ENCODE measurements around the gene AHDC1. TPM values are rescaled to one million over a fixed set of nuclear protein-coding genes. Genes with fewer than 3 reads are reported as not detected.
A peak's percentile ranks its signal among the peaks of the same experiment; 100 is the strongest.

AHDC1 gene
- total and polyA plus RNA-seq, 2 experiments from 2014 or later = 13.3 to 14.4 TPM

DNA sequence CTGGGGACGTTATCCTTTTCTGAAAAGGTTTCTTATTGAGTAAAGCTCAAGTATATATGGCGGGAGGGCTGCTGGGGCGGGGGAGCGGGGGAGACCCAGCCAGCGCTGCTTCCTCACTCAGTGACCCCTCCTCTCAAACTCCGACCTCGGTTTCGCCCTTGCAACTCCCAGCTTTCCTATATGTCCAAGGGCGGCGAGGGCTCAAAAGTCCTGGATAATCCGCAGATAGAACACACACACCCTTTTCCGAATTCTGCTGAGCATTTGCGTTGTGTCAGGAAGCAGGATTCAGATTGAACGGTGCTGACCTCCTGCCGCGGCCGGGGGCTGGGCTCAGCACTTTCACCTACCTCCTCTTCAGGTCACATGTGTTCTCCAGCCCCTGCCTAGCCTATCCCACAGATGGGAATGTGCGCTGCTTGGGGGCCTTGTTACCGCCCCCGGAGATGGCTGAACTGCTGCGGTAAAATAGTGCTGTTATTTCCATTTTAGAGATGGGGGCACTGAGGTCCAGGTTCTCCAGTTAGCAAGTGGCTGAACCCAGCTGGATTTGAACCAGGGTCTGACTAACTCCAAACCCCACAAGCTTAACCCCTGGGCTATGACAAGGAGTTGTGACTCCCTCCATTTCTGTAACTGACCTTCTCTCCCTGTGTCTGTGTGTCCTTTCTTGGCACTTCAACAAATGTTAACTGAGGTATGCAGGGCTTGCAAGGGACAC lies 795 bp upstream of the AHDC1 start:
- 16% methylated on average over 20 of the region's 21 CpGs for WGBS (ENCODE audit: low lambda C conversion rate, missing lambda C conversion rate)
- Histone ChIP-seq H3K4me2 (peak overlapping the region; percentile 99), H3K9me2 (replicated peaks; ENCODE audit: insufficient read depth) (no peaks in the 10 kb centered on the region), H3K27me3 (no peaks in the 10 kb centered on the region), H3K9me3 (ENCODE audit: low read depth) (no peaks in the 10 kb centered on the region), H3K36me3 (replicated peaks; ENCODE audit: insufficient read depth, low read depth) (no peaks in the 10 kb centered on the region), H4K20me1 (ENCODE audit: insufficient read depth, poor library complexity, severe bottlenecking) (peaks cover 31% of the 10 kb centered on the region), H3K79me2 (peaks cover 40% of the 10 kb centered on the region), H3K4me3 (peak overlapping the region; percentile 88), H2AFZ (peak overlapping the region; percentile 98), H3K4me1 (ENCODE audit: insufficient read depth) (peaks cover 46% of the 10 kb centered on the region), H3K27ac (no peak overlapping the region)
- TF ChIP-seq EZH2phosphoT487 (IDR thresholded peaks at IDR 0.05; ENCODE audit: low read depth, severe bottlenecking, unreplicated experiment) (no peak), EZH2 (IDR thresholded peaks at IDR 0.05; ENCODE audit: borderline replicate concordance) (no peak)
- TF ChIP-seq, protein P1, sequence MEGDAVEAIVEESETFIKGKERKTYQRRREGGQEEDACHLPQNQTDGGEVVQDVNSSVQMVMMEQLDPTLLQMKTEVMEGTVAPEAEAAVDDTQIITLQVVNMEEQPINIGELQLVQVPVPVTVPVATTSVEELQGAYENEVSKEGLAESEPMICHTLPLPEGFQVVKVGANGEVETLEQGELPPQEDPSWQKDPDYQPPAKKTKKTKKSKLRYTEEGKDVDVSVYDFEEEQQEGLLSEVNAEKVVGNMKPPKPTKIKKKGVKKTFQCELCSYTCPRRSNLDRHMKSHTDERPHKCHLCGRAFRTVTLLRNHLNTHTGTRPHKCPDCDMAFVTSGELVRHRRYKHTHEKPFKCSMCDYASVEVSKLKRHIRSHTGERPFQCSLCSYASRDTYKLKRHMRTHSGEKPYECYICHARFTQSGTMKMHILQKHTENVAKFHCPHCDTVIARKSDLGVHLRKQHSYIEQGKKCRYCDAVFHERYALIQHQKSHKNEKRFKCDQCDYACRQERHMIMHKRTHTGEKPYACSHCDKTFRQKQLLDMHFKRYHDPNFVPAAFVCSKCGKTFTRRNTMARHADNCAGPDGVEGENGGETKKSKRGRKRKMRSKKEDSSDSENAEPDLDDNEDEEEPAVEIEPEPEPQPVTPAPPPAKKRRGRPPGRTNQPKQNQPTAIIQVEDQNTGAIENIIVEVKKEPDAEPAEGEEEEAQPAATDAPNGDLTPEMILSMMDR (IDR thresholded peaks at IDR 0.05; ENCODE audit: poor library complexity) = no peak
- no peak for DNase-seq (ENCODE audit: low spot score)

DNA sequence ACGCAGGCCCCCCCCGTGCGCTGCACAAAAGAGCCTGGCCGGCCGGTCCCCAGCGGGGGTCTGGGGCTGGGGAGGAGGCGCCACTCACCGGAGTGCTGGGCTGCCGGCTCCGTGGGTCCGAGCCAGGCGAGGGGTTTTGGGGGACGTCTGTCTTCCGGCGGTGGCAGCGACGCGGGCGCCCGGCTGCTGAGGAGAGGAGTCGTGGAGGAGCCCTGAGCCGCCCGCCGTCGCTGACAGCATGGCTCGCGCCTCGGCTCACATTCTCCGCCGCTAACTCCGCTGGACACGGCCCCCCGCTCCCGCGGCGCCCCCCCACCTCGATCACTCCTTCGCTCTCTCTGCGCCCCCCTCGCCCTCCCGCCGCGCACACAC lies 649 bp downstream of the AHDC1 start:
- Histone ChIP-seq H3K4me2 (peak overlapping the region; percentile 99), H3K4me3 (peak overlapping the region; percentile 88), H4K20me1 (ENCODE audit: insufficient read depth, poor library complexity, severe bottlenecking) (peaks cover 46% of the 10 kb centered on the region), H3K36me3 (replicated peaks; ENCODE audit: insufficient read depth, low read depth) (no peaks in the 10 kb centered on the region), H3K79me2 (peaks cover 54% of the 10 kb centered on the region), H3K9me2 (replicated peaks; ENCODE audit: insufficient read depth) (no peaks in the 10 kb centered on the region), H3K4me1 (ENCODE audit: insufficient read depth) (peaks cover 61% of the 10 kb centered on the region), H3K27ac (peak overlapping the region; percentile 83), H3K9me3 (ENCODE audit: low read depth) (no peaks in the 10 kb centered on the region), H3K27me3 (no peaks in the 10 kb centered on the region), H2AFZ (peak overlapping the region; percentile 21)
- TF ChIP-seq EZH2 (IDR thresholded peaks at IDR 0.05; ENCODE audit: borderline replicate concordance) (no peak), EZH2phosphoT487 (IDR thresholded peaks at IDR 0.05; ENCODE audit: low read depth, severe bottlenecking, unreplicated experiment) (no peak)
- TF ChIP-seq, protein P1 (IDR thresholded peaks at IDR 0.05; ENCODE audit: poor library complexity) = no peak
- WGBS (ENCODE audit: low lambda C conversion rate, missing lambda C conversion rate) = 6% methylated on average over 20 of the region's 43 CpGs
- DNase-seq (ENCODE audit: low spot score) = peak; percentile 61

DNA sequence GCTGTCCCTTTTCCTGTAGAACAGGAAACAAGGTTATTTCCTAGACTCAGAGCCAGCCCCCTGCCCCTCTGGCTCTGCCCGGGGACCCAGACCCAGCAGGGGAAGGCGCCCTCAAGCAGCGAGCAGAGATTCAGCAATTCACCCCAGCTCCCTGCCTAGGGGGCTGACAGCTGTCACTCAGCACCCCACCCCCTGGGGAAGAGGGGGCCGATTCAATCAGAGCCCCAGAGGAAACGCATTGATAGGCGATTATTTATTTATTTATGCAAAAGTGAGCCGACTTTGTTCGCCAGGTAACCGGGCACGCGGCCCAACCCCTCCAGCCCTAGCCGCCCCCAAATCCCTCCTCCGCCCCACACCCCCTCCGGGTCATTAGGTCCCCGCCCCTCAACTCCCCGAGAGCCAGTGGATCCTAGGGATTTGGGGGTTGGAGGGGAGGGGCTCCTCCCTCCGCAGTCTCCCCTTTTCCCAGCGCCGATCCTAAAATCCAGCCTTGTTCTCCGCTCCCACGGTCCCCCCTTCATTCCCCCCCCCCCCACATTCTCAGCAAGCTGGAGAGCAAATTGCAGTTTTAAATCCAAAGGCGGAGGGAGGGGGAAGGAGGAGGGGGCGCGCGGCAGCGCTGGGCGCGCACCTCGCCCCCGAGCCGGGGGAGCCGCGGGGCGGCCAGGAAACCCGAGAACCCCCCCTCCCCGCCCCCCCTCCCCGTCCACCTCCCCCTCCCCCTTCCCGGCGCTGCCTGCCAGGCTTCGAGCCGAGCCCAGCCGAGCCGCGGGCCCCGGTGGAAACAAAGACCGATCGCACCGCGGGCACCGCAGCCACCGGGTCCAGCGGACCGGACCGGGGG lies 1.3 kb downstream of the AHDC1 start:
- peaks cover 52% of the 10 kb centered on the region for H4K20me1 ChIP-seq (ENCODE audit: insufficient read depth, poor library complexity, severe bottlenecking)
- DNase-seq (ENCODE audit: low spot score) = peak; percentile 82
- H3K4me1 ChIP-seq (ENCODE audit: insufficient read depth) = peaks cover 67% of the 10 kb centered on the region

More for the DNA sequence above, 1.3 kb downstream of the AHDC1 start:
- Histone ChIP-seq H3K4me3 (peak overlapping the region; percentile 88), H3K4me2 (peak overlapping the region; percentile 99), H3K36me3 (replicated peaks; ENCODE audit: insufficient read depth, low read depth) (no peaks in the 10 kb centered on the region), H3K9me3 (ENCODE audit: low read depth) (no peaks in the 10 kb centered on the region), H3K9me2 (replicated peaks; ENCODE audit: insufficient read depth) (no peaks in the 10 kb centered on the region), H3K79me2 (peaks cover 60% of the 10 kb centered on the region), H3K27ac (peak overlapping the region; percentile 83), H2AFZ (peak overlapping the region; percentile 21), H3K27me3 (no peaks in the 10 kb centered on the region)
- TF ChIP-seq, protein P1 (IDR thresholded peaks at IDR 0.05; ENCODE audit: poor library complexity) = no peak
- TF ChIP-seq EZH2 (IDR thresholded peaks at IDR 0.05; ENCODE audit: borderline replicate concordance) = no peak
- no peak for TF ChIP-seq EZH2phosphoT487 (IDR thresholded peaks at IDR 0.05; ENCODE audit: low read depth, severe bottlenecking, unreplicated experiment)
- 2% methylated on average over 10 of the region's 54 CpGs for WGBS (ENCODE audit: low lambda C conversion rate, missing lambda C conversion rate)
